HG03469 (cell line): ENCODE measurements around the gene PTPRN2.
"Not testable (repeated sequence)": the region's sequence is repeated elsewhere in the genome, so short reads cannot be mapped to it uniquely, and the experiment has no call there.

Source experiments
- ATAC-seq: cut with Tn5 transposase; IDR thresholded peaks from one replicate; pipeline ENCODE4 v1.9.1; 2021; ENCODE audit warnings: mild to moderate bottlenecking, moderate library complexity, moderate number of reproducible peaks; ENCODE audit not compliant: unreplicated experiment

The PTPRN2 gene

DNA sequence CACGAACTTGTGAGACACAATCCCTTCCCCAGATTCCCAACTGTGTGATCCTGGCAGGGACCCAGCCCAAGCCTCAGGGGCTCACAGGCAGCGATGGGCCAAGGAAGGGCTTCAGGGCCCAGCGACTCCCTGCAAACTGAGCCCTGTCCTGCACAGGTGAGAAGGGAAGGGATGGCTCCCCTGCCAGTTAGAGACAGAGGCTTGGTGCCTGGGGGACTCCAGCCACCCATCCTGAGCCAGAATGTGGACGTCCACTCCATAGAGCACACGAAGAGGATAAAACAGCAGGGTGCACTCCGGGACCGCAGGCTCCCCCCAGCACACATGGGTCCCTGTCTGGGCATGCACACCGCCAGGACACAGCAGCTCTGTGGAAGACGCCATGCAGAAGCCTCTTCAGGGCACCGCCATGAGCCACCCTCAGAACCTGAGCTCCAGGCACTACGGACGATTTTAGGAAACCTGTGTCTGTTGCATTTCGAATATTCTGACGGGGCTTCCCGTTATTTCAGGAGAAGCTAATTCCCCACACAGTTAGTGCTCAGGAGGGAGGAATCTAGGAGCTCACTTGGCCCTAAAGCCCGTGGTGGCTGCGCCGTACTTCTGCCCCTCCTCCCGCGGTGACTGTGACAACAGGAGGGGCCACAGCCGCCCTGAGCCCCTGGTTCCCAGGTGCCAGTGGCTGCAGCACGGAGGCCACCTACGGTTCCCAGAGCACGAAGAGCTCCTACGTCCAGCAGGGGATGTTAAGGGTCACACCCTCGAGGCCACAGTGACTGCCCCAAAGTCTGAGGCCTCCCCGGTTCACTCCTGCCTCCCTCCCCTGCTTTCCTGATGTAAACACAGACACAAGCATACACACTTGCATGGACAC lies 326.0 kb downstream of the PTPRN2 start:
- no peak for ATAC-seq

DNA sequence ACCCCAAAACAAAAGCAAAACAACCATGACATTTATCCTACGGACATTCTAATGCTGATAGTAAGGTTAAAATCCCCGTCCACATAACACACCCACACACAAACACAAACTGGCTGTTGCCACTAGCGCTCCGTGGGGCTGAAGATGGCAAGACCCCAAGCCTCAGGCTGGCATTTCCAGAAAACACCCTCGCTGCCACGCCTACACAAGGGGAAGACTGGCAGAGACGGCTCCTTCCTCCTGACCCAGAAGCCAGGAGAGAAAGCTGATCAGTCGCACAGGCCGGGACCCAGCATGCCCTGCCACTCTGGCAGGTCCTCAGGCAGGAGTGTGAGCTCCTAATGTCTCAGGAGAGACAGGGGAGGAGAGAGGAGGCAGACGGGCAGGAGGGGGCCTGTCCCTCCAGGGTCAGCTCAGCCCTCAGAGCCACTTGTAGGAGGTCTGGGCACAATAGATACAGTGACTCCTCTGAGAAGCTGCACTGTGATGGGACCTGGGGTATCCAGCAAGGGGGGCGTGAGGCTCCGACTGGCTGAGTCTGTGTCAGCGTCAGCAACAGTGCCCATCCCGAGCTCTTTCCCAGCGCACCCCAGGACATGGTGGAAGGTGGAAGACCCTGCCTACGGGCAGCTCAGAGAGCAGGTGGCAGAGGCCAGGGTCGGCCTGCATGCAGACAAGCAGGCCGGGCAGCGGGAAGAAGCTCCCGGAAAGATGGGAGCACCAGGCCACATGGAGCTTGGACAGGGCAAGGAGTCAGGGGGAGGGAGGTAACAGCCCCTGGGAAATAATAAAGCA lies 326.9 kb downstream of the PTPRN2 start:
- no peak for ATAC-seq

DNA sequence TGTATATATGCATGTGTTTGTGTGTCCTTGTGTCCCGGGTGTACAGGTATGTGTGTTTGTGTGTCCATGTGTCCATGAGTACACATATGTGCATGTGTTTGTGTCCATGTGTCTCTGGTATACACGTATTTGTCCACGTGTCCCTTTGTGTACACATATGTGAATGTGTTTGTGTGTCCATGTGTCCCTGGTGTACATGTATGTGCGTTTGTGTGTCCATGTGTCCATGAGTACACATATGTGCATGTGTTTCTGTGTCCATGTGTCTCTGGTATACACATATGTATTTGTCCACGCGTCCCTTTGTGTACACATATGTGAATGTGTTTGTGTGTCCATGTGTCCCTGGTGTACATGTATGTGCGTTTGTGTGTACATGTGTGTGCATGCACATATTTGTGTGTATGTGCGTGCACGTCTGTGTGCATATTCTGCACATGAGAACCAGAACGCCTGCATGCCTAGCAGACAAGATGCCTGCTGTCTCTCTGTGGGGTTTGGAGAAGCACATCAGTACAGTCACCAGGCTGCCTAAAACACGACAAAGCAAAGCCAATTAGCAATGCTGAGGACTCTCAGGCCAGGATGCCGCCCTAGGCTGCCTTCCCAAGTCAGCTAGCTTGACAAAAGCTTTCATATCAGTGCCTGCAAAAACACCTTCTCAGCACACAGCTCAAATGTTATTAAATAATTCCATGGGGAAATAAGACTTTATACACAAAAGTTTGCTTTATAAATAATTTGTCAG lies 327.8 kb downstream of the PTPRN2 start:
- ATAC-seq: no peak

DNA sequence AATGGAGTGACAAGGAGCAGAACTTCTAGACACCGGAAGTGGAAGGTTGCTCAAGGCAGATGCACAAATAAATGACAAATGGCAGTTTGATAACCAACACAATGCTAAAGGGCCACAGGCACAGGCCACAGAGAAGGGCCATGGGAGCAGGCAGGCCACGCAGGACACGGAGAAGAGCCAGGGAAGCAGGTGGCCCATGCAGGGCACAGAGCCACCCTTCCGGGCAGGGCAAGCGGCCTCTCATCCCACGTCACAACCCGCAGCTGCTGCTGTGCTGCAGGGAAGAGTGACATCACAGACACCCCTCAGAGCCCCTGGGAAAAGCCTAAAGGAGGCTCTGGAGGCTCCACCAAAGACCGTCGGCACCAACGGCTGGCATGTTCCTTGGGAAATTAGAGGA lies 328.5 kb downstream of the PTPRN2 start:
- no peak for ATAC-seq

DNA sequence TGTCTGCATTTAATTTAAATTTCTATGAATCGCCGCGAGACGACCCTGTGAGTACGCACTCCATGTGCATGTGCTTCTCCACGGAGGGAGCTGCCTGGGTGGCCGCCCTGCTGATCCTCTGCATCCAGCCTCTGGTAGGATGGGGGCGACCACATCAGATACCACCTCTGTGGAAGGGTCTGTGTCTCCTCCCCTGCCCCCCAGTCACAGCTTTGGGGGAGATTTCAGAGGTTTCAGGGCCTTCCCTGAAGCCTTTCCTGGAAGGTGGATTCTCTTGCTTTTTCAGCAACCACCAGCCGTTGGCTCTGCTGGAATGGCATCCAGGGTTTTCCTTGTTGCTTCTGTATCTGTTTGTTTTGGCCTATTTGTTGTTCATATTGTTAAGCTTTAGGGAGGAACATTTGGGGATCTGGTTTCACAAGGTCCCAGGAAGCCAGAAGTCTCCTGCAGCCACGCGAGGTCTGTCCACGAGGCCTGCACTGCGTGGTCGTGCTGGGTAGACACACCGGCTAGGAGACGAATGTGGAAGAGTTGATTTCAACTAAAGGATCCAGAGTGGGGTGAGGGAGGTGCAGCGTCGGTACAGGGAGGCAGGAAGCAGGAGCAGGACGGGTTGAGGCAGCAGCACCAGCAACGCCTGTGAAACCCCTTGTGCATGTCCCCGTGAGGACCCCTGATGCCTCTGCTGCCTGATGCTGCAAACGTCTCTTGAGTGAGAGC lies 329.1 kb downstream of the PTPRN2 start:
- ATAC-seq: no peak

DNA sequence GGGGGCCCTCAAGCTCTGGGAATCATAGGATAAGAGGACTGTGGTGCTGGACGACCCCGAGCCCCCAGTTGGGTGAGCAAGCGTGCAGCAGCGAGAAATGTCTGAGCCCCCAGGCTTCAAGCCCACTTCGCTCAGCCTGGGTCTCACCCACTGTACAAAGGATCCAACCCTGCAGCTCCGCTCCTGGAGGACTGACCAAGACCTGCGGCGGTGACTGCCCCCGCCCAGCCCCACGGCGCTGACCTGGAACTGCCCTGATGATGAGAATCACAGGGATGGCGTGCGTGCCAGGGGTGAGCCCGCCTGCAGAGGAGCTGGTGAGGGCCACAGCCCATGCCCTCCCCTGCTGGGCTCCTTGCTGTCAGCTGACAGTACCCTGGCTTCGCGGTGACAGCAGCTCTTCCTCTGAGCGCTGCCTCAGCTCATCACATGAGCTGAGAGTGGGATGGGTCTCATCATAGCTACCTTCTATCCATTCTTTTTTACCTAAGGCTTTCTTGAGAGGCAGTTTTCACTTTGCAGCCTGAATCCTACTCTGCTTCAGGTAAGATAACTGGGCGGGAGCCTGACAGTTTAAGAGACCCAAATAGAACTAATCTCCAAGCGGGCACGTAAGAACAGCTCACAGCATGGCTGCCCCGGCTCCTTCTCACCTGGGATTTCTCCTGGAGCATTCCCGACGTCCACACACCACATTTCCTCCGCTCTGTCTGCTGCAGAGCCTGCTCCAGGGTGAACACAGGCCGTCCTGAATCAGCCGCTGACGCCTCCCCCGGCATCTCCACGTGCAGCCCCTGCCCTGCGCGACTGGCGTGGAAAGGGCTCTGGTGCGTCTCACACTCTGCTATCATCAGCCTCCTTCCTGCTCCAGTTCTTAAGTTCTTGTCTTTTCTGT lies 329.9 kb downstream of the PTPRN2 start:
- no peak for ATAC-seq

DNA sequence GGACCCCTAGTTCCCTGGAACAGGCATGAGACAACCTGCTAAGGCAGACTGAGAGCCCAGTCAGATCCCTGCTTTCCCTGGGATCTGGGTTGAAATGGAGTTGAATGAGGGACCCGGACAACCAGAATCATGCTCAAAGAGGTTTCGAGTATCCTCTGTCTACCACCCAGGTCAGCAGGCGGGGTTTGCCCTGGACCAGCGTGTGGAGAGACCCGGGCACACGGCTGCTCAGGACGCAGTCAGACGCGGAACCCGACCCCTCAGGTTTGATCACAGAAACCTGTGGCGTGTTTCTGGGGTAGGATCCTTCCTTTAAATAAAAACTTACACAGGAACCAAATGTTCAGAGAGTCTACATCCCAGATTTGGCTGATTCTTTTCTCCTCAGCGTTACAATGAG lies 330.6 kb downstream of the PTPRN2 start:
- no peak for ATAC-seq

DNA sequence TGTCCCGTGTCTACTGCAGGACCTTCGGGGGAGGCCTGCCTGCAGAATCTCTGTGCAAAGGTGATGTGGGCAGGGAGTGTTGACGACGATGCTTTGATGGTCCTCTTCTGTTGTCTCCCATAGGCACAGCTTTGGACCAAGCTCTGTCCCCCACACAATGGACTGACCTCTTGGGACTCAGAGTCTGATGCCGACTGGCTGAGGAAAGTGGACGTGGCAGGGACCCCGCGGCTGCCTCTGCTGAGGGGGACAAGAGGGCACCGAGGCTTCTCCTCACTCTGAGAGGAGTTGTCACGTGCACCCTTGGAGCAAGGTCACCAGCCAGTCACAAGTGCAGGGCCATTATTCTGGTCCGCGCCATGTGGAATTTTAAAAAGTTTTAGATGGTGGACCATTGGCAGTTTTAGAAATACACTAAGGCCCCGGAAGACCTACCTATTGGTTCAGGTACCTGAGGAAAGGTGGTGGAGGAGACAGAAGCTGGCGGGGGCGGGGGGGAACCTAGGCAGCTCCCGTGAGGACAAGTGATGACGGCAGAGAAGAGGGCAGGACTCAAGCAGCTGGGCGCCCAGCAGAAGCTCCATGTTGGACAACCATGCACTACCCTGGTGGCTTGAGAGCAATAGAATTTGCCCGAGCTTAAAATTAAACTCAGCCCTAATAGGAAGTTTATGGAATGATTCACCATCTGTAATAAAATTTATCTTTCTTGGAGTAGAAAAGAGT lies 331.4 kb downstream of the PTPRN2 start:
- ATAC-seq: no peak

DNA sequence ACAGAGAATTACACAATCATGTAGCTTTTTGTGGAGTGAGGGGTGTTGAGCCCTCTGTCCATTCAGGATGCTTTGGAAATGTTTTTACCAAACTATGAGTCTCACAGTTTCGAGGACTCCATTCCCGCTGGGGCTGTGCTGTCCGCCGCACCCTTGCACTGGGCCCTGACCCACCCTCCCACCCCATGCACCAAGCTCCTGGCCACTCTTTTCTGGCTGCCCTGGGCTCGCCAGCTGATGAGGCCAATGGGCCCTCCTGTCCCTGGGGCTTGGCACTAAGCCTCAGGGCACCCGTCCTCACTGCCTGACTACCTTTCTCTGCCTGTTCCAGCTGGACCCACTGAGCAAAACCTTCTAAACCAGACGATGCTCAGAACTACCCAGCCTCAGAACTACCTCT lies 332.1 kb downstream of the PTPRN2 start:
- no peak for ATAC-seq

DNA sequence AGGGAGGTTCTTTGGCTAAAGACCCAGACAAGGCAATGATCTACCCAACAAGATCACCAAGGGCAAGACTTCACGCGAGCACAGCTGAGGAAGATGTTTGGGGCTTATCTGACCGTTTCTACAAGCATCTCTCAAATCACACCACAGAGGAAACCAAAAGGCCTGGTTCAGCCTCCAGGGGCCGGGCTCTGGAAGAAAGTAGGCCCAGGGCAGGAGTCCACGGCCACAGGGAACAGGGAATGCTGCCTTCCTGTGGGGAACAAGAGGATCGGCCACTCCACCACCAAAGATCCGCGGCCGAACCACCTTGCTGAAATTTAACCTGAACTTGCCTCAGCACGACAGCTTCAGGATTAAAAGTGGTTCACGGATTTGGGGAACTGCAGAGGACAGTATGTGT lies 332.5 kb downstream of the PTPRN2 start:
- ATAC-seq: no peak

DNA sequence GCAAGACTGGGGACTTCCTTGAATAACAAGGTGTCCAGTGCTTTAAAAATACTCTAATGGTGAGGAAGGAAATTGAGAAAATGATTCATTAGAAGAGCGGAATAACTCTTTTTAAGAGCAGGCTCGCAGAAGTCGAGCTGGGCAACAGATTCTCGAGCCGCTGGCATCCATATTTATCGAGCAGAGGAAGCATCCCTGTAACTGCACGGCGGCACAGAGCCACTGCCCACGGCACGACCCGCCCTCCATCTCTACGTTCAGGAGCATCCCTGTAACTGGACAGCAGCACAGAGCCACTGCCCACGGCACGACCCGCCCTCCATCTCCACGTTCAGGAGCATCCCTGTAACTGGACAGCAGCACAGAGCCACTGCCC lies 334.0 kb downstream of the PTPRN2 start:
- ATAC-seq: not testable (repeated sequence)

DNA sequence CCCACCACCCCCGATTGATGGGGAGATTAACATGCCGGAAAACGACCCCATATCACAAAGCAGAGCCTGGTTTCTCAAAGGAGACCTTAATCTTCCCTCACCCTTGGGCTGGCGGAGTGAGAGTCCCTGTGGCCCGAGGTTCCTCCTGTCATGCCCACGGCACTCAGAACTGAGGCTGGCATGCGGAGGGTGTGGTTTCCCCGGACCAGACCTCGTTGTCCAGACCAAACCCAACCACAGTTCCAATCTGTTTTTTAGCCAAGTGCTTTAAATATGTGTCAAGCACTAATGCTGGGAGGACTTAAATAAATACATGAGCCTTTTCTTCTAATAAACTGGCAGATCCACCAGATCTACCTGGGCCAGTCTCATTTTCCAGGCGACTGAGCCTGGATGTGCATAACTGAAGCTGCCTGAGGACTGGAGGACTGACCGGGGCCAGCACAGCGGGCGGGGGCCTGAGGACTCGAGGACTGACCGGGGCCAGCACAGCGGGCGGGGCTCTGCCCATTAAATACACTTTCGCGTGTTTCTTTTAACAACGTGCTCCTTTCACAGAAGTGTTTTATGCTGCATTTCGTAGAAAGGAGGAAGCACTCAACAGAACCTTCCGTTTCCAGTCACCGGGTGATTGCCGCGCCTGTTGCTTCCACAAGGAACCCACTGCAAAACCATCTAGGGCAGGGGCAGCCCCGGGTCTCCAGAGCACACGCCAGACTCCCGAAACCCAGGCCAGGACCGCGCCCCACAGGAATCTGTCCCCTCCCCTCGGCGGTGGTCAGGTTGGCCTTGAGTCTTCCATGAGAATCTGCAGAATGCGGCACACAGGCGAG lies 334.6 kb downstream of the PTPRN2 start:
- ATAC-seq: no peak

DNA sequence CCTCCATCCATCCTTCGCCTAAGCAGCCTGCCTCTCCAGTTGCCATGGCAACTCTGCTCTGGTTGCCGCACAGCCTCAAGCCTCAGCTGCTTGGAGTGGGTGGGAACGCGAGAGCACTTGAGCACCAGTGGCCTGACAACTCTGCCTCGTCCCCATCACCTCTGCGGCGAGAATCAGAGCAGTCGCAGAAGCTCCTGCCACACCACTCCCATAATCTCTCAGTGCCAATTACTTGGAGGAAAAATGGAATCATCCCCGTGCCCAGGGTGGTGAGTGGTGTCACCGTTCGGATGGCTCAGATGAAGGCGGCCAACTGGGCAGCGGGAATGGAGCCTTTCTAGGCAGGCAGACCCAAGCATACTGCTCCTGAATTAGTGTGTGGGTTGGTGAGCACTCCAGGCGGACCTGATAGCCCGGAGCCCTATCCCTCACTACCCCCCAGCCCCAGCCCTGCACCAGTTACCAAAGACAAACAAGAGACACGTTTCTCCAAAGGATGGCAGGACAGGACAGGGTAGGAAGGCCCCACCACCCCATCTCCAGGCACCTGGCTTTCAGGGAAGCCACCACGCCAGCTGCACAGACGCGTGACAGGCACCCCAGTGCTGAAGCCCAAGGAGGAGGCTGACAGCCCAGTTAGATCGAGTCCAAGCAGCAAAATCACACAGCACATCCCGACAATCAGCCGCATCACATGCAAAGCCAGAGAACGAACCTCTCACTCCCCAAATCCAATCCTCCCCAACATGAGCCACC lies 335.4 kb downstream of the PTPRN2 start:
- ATAC-seq: no peak

DNA sequence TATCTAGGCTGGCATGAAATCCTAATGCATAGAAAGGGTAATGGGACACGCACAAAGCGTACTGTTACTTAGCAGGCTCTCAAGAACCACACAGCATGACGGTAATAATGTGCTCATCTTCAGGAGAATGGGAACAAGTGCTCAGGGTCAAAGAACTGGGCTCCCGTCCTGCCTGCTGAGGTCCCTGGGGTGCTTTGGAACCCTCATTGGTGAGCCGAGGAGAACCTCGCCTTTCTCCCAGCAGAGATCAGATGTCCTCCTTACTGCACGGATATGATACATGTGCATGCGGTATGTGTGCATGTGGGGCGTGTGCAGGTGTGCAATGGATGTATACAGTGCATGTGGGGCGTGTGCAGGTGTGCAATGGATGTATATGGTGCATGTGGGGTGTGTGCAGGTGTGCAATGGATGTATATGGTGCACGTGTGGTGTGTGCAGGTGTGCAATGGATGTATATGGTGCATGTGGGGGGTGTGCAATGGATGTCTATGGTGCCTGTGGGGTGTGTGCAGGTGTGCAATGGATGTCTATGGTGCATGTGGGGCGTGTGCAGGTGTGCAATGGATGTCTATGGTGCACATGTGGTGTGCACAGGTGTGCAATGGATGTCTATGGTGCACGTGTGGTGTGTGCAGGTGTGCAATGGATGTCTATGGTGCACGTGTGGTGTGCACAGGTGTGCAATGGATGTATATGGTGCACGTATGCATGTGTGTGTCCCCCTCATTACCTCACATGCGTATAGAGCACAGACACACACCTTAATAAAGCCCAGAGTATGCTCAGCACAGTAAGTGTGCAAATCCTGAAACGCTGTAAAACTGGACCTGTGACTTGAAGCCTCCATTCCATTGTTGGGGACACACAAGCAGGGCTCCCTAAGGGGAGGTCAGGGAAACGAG lies 336.3 kb downstream of the PTPRN2 start:
- ATAC-seq: no peak

DNA sequence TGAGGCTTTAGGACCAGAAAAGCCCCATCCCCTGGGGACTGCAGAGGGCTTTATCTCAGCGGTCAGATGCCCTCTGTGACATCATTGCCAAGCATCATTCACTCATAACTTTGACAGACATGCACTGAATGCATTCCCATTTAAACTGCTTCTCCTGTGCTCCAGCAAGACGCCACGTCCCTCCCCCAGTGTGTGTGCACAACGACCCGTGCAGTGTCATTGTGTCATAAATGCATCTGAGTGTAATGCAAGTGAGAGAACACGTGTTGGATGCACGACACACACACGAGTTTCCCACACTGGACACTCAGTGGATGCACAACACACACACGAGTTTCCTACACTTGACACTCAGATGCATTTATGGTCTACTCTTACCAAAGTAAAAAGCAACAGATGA lies 337.9 kb downstream of the PTPRN2 start:
- ATAC-seq: no peak

DNA sequence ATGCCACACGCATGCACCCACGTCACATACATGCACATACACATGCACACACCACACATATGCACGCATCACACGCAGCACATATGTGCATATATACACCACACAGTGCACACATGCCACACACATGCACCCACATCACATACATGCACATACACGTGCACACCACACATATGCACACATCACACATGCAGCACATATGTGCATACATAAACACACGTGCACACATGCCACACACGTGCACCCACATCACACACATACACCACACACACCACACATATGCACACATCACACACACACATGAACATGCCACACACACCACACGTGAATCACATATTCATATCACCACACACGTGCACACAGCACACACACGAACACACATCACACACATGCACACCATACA lies 338.8 kb downstream of the PTPRN2 start:
- ATAC-seq: no peak
